ENCODE results near the gene UTP18.

UTP18 gene

DNA sequence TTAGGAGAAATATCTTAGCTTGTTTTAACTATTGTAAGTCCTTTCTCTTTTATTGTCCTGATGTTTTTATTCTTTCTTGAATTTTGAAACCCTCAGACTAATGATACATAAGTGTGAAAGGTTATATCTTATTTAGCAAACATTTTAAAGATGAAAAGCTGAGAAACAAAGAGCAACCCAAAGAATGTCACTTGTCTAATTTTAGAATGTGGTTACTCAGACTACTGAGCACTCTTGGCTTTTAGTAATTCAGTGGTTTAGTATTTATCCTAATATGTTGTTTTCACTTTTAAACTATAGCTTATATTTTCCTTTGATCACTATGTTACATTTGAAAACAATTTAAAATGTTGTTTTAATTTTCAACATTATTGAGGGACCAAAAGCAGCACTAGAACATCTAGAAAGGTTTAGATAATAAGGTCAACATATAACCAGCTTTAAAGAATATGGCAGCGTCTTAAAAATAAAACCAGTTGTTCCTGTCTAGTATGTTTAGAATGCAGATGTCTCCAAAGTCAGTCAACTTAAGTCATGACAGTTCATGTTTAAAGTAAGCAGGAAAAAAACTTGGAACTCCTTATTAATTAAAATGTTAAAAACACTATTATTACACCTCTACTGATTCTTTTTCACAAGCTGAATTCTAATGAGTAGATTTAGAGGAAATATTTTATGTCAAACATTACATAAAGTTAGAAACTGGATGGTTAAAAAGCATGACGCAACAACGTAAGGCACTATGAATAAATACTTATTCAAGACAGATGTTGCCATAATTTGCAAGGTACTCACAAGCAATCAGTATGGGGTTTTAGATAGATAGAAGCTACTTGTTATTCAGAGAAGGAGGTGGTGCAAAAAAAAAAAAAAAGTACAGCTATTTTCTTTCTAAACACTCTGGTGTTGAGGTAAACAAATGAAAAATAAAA lies 2.9 kb upstream of the UTP18 start:
- Histone ChIP-seq H3K9me3 (ENCODE audit: low read length) (no peaks in the 10 kb centered on the region), H3K4me2 (ENCODE audit: low read length) (peak overlapping the region; percentile 91), H3K36me3 (ENCODE audit: insufficient read depth, low read length) (peaks cover 42% of the 10 kb centered on the region), H4K20me1 (ENCODE audit: insufficient read depth, low read length) (no peaks in the 10 kb centered on the region), H3F3A (ENCODE audit: insufficient read depth, low read length) (no peaks in the 10 kb centered on the region), H3K9me2 (ENCODE audit: low read depth, low read length) (no peaks in the 10 kb centered on the region), H3K27ac (ENCODE audit: low read depth, low read length, poor library complexity, severe bottlenecking) (no peak overlapping the region), H3K27me3 (ENCODE audit: insufficient read depth, low read length) (no peaks in the 10 kb centered on the region), H2AFZ (ENCODE audit: low read length) (no peak overlapping the region), H3K79me2 (ENCODE audit: insufficient read depth, low read length) (peaks cover 70% of the 10 kb centered on the region), H3K4me1 (ENCODE audit: insufficient read depth, low read length, severe bottlenecking) (peaks cover 37% of the 10 kb centered on the region), H3K9ac (ENCODE audit: low read length) (peak overlapping the region; percentile 90), H3K4me3 (ENCODE audit: low read depth, low read length, poor library complexity, severe bottlenecking) (peak overlapping the region; percentile 77)
- TF ChIP-seq, protein P1, sequence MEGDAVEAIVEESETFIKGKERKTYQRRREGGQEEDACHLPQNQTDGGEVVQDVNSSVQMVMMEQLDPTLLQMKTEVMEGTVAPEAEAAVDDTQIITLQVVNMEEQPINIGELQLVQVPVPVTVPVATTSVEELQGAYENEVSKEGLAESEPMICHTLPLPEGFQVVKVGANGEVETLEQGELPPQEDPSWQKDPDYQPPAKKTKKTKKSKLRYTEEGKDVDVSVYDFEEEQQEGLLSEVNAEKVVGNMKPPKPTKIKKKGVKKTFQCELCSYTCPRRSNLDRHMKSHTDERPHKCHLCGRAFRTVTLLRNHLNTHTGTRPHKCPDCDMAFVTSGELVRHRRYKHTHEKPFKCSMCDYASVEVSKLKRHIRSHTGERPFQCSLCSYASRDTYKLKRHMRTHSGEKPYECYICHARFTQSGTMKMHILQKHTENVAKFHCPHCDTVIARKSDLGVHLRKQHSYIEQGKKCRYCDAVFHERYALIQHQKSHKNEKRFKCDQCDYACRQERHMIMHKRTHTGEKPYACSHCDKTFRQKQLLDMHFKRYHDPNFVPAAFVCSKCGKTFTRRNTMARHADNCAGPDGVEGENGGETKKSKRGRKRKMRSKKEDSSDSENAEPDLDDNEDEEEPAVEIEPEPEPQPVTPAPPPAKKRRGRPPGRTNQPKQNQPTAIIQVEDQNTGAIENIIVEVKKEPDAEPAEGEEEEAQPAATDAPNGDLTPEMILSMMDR (IDR thresholded peaks at IDR 0.05; ENCODE audit: low read length) = no peak
- no peak for TF ChIP-seq EZH2 (IDR thresholded peaks at IDR 0.05; ENCODE audit: borderline replicate concordance, low read length)

DNA sequence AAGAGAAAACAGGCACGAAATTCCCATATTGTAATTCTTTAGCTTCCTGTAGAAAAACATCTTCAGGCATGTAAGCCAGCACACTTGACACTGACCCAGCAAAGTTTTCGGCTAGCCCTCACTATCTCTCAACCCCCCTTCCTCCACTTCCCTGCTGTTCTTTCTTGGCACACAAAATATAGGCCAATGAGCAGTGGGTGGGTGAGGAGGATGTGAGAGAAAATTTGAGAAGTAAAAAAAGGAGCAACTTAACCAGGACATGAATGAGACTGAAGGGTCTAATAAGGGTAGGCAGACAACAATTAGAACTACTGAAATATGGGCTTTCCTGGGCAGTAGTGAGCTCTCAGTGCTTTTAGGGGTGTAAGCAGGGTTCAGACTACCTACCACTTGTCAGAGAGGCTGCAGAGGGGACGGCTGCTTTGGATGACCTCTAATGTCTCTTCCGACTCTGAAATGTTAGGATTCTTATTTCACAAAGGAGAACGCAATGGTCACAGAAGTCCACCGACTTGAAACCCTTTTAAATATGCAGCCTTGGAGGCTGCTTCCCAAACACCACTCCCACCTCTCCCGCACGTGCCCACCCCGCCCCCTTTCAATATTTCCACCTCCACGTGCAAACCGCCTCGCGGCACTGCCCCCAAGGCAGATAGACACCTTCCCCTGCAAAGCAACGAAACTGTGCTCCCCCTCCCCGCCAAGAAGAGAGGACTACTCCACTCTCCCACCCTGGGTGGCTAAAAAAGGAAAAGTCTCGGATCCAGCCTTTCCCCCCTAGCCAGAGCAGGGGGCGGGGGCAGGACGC lies 1.4 kb upstream of the UTP18 start:
- Histone ChIP-seq H3K4me1 (ENCODE audit: insufficient read depth, low read length, severe bottlenecking) (peaks cover 50% of the 10 kb centered on the region), H3F3A (ENCODE audit: insufficient read depth, low read length) (no peaks in the 10 kb centered on the region), H3K27ac (ENCODE audit: low read depth, low read length, poor library complexity, severe bottlenecking) (peak overlapping the region; percentile 47), H2AFZ (ENCODE audit: low read length) (no peak overlapping the region), H3K27me3 (ENCODE audit: insufficient read depth, low read length) (no peaks in the 10 kb centered on the region), H3K9ac (ENCODE audit: low read length) (peak overlapping the region; percentile 90), H4K20me1 (ENCODE audit: insufficient read depth, low read length) (no peaks in the 10 kb centered on the region), H3K79me2 (ENCODE audit: insufficient read depth, low read length) (peaks cover 80% of the 10 kb centered on the region), H3K36me3 (ENCODE audit: insufficient read depth, low read length) (peaks cover 43% of the 10 kb centered on the region), H3K4me3 (ENCODE audit: low read depth, low read length, poor library complexity, severe bottlenecking) (peak overlapping the region; percentile 77), H3K9me3 (ENCODE audit: low read length) (no peaks in the 10 kb centered on the region), H3K4me2 (ENCODE audit: low read length) (peak overlapping the region; percentile 91), H3K9me2 (ENCODE audit: low read depth, low read length) (no peaks in the 10 kb centered on the region)
- TF ChIP-seq, protein P1 (IDR thresholded peaks at IDR 0.05; ENCODE audit: low read length) = no peak
- TF ChIP-seq EZH2 (IDR thresholded peaks at IDR 0.05; ENCODE audit: borderline replicate concordance, low read length) = no peak

DNA sequence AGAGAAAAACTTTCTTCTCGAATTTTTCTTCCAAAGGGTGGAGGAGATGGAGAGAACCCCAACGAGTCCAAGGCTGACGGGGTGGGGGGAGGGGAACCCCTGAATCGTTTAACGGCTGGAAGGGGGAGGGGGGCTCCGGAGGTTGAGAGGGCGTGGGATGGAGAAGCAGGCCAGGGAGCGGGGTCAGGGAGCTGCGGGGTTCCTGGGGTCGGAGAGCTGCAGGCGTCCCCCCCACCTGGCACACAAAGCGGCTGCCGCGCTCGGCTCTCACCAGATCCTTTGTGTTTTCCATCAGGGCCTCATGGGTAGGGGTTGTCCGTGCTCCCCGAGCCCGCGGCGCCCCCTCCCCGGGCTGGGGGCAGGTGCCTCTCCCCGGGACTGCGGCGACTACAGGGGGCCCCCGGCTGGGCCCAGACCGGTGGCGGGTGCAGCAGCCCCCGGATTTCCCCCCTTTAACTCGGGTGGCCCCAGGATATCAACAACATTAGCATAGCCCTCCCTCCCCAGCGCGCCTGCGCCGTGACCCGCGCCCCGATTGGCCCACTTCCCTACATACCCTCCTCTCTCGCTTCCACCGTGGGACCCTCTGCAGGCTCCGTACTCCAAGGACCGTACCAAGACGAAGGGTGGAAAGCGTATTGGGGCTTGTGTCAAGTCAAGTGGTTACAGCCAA lies 646 bp upstream of the UTP18 start, which contains the start of gene MBTD1:
TSS of gene MBTD1 (minus strand) at position 486 of the 673 bp plus-strand sequence. CDS start 34,888 bp downstream, outside the sequence.
- Histone ChIP-seq H4K20me1 (ENCODE audit: insufficient read depth, low read length) (no peaks in the 10 kb centered on the region), H3K4me3 (ENCODE audit: low read depth, low read length, poor library complexity, severe bottlenecking) (peak within 1 kb of the TSS; percentile 77), H3K27me3 (ENCODE audit: insufficient read depth, low read length) (no peaks in the 10 kb centered on the region), H3K9me2 (ENCODE audit: low read depth, low read length) (no peaks in the 10 kb centered on the region), H3F3A (ENCODE audit: insufficient read depth, low read length) (no peaks in the 10 kb centered on the region), H2AFZ (ENCODE audit: low read length) (no peak within 1 kb of the TSS), H3K9ac (ENCODE audit: low read length) (peak within 1 kb of the TSS; percentile 90), H3K4me2 (ENCODE audit: low read length) (peak within 1 kb of the TSS; percentile 91), H3K36me3 (ENCODE audit: insufficient read depth, low read length) (peaks cover 43% of the 10 kb centered on the region), H3K9me3 (ENCODE audit: low read length) (no peaks in the 10 kb centered on the region), H3K27ac (ENCODE audit: low read depth, low read length, poor library complexity, severe bottlenecking) (peak within 1 kb of the TSS; percentile 73), H3K79me2 (ENCODE audit: insufficient read depth, low read length) (peaks cover 78% of the 10 kb centered on the region), H3K4me1 (ENCODE audit: insufficient read depth, low read length, severe bottlenecking) (peaks cover 50% of the 10 kb centered on the region)
- TF ChIP-seq, protein P1 (IDR thresholded peaks at IDR 0.05; ENCODE audit: low read length) = no peak
- TF ChIP-seq EZH2 (IDR thresholded peaks at IDR 0.05; ENCODE audit: borderline replicate concordance, low read length) = no peak
